GM18909 (cell line): Measurements from ENCODE around the gene ZNF471.

Experiments
- ATAC-seq: cut with Tn5 transposase; IDR thresholded peaks from one replicate; pipeline ENCODE4 v1.9.1; 2021; ENCODE audit warnings: mild to moderate bottlenecking; ENCODE audit not compliant: unreplicated experiment, poor library complexity

Gene ZNF471

DNA sequence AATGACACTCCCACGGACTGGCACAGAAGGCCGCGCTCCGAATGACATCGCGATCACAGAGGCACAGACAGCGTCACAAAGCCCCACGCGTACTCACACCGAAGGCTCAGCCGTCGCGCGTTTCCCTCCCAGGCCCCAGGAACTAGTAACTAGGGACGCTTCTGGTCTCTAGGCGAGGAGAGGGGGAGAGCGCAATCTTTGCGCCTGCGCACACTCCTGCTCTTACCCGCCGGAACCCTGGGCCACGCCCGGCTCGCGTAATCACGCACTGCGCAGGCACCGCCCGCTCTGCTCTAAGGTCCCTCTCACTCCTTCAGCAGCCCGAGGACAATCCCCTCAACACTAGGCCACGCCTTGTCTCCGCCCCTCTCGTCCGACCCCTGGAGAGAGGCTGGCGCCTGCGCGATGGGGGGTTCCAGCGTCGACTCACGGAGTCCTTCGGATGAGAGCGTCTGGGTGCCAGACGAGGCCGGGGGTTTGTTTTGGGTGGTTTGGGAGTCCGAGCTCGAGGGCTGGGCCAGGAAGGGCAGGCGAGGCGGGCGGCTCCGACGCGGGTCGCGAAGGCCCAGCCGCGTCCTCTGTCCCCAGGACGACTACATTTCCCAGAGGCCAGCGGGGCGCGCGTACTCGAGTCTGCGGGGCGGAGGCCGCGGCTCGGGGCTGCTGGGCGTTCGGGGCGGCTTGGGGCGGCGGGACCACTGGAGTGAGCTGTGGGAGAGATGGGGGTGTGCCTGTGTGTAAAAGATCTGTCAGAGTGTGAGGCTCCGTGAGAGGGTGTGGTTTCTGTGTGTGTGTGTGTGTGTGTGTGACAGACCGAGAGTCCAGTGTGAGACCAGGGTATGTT, at the start of gene ZNF471:
TSS of gene ZNF471 (plus strand) at position 410 of the 844 bp plus-strand sequence. CDS start 3,717 bp downstream, outside the sequence.
- no peak for ATAC-seq

DNA sequence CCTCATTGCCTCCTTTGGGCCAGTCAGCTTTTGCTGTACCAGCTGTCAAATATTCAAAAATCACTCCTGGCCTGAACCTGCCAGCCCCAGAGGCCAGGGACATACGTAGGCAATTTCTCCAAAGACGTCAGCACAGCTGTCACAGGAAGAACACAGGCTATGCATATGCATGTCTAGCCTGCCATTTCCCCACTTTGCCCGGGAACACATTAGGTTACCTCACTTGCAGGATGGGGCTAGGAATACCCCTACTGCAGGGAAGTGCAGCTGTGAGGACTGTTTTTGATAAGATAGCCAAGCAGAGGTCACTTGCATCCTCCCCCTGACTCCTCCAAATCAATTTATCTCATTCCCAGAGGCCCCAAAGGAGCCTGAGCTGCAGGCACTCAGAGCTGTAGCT, 33.3 kb upstream of the ZNF471 start:
- no peak for ATAC-seq

- no peak for ATAC-seq
Measured at GRCh38 chr19:56476093-56476492, 31.6 kb upstream of the ZNF471 start.

DNA sequence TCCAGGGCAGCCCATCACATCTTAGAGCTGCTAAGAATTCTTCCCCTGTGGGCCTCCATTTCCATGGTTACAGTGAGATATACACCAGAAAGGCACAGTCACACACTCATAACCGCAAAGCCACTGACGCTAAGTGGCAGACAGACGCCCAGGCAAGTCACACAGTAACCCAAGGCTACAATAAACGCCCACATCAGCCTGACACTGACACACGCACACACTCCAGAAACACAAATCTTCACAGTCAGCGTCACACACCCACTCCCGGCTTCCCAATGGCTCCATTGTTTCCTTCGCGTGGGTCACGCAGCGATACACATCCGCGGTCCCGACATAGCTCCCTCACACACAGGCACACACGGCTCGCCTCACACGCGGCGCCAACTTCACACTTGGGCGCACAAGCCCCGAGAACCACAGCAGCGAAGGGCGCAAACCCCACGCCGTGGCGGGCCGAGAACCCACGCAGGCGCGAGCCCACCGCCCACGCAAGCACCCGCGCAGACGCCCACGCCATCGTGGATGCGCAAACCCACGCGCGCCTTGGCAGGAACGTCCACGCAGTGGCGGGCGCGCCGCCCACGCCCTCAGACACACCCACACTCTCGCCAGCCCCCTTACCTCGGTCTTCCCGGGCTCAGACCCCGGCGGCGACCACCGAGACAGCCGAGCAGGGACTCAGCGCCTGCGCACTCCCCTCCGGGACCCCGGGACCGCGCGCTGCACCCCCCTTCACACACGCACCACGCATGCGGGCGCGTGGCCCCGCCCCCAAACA, 30.8 kb upstream of the ZNF471 start, which contains the start of gene ZNF667:
TSS of gene ZNF667 (minus strand) at position 695 of the 778 bp plus-strand sequence. CDS start 14,975 bp downstream, outside the sequence.
- ATAC-seq, result no peak

DNA sequence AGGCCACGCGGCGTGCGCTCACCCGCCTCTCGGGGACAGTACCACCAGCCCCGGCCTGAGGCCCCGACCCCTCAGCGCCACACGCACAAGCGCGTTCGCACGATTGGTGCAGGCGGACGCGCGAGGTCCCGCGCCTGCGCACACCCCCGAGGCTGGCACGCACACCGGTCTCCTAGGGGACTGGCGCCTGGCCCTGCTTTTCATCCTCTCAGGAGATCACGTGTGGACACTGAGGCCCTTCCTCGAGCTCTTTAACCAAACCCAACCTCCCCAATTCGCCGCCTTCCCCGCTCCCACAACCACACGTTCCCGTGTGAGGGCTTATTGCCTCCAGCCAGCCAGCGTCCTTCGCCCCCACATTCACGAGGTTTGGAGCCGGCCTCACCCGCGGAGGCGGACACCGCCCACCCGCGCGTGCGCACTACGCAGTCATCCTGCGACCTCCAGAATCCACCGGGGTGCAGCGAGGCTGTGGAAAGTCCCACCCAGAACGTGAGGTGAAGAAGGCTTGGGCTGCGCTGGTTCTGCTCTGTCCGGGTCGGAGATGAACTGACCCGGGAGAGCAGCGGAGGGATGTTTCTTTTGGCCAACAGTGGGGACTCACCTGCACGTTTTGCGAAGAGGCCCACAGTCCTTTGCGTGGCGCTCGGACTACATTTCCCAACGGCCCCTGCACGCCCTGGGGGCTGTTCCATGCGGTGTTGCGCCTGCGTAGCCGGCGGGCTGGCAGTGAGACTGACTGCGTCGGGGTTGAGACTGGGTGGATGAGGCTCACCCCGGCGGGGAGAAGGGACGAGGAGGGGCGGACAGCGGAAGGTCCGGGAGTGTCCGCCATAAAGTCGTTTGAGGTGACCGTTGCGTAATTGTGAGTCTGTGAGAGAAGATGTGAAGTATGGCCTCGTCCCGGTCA, 30.0 kb upstream of the ZNF471 start:
- ATAC-seq, result no peak

- ATAC-seq, result no peak
Measured at GRCh38 chr19:56491399-56491798, 16.3 kb upstream of the ZNF471 start.

- no peak for ATAC-seq
Measured at GRCh38 chr19:56504581-56504980, 3.1 kb upstream of the ZNF471 start.

GRCh38 chr19:56508290-56508778, 679 bp downstream of the ZNF471 start:
- ATAC-seq, result no peak

DNA sequence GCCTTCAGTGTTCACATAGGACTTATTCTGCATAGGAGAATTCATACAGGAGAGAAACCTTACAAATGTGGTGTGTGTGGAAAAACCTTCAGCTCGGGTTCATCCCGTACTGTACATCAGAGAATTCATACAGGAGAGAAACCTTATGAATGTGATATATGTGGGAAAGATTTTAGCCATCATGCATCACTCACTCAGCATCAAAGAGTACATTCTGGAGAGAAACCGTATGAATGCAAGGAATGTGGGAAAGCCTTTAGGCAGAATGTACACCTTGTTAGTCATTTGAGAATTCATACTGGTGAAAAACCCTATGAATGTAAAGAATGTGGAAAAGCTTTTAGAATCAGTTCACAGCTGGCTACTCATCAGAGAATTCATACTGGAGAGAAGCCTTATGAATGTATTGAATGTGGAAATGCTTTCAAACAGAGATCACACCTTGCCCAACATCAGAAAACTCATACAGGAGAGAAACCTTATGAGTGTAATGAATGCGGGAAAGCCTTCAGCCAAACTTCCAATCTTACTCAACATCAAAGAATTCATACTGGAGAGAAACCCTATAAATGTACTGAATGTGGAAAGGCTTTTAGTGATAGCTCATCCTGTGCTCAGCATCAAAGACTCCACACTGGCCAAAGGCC, 17.7 kb downstream of the ZNF471 start:
- ATAC-seq, result no peak

GRCh38 chr19:56537442-56537841, 29.8 kb downstream of the ZNF471 start:
- no peak for ATAC-seq

GRCh38 chr19:56538254-56538760, 30.7 kb downstream of the ZNF471 start:
- peak; percentile 89 for ATAC-seq

GRCh38 chr19:56538761-56539263, 31.2 kb downstream of the ZNF471 start, which contains the start of gene ZFP28:
ZFP28 (plus strand) TSS chr19:56538948; CDS start chr19:56539019, 71 bp downstream.
- peak; percentile 36 for ATAC-seq

- ATAC-seq, result no peak
Measured at GRCh38 chr19:56543776-56544175, 36.1 kb downstream of the ZNF471 start.

DNA sequence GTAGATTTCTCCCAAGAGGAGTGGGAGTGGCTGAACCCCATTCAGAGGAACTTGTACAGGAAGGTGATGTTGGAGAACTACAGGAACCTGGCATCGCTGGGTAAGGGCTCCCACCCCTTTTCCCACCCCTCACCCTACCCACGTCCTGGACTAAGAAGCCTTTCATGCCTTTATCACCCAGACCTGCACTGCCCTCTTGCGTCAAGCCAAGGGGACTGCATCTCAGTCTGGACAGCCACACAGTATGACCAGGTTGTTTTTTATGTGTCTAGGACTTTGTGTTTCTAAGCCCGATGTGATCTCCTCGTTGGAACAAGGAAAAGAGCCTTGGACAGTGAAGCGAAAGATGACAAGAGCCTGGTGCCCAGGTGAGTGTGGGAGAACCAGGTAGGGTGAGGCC, 39.9 kb downstream of the ZNF471 start:
- ATAC-seq, result no peak

- ATAC-seq, result no peak
Measured at GRCh38 chr19:56554272-56554869, 46.7 kb downstream of the ZNF471 start.

GRCh38 chr19:56562766-56563165, 55.1 kb downstream of the ZNF471 start:
- no peak for ATAC-seq

DNA sequence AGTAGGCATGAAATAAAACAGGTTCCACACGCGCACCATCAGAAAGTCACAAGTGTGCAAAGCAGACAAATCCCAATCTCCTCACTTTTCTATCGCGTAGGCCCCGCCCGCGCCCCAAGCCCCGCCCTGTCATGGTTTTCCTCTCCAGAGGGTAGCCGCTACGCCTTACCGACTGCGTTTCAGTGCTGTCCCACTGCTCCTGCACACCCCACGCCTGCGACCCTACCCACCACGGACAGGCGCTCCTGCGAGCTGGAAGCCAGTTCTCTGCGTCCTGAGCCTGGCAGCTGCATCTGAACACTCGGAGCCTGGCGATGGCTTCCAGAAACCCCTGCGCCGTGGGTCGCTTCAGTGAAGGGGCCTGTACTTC, 59.2 kb downstream of the ZNF471 start:
- peak; percentile 45 for ATAC-seq

GRCh38 chr19:56567274-56568120, 59.8 kb downstream of the ZNF471 start, which contains the start of gene ZNF470:
ZNF470 (plus strand) TSS chr19:56567468; CDS start chr19:56570312, 2,844 bp downstream.
- peak; percentile 98 for ATAC-seq
